ENCODE results near the gene RXFP2.

DNA sequence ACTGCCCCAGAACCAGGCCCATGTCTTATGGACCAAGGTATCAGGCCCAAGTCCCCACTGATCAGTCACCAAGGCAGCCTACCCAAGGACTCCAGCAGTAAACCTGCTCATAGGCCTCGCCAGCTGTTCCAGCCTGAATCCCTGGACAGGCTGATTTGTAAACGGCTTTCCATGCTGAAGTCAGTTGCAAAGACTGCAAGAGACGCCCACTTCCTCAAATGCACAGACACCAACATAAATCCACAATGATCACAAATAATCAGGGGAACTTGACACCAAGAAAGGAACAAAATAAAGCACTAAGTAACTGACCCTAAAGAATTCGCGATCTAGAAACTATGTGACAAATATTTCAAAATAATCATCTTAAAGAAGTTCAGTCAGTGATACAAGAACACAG, 75.2 kb downstream of the RXFP2 start:
- TF ChIP-seq, protein P1, sequence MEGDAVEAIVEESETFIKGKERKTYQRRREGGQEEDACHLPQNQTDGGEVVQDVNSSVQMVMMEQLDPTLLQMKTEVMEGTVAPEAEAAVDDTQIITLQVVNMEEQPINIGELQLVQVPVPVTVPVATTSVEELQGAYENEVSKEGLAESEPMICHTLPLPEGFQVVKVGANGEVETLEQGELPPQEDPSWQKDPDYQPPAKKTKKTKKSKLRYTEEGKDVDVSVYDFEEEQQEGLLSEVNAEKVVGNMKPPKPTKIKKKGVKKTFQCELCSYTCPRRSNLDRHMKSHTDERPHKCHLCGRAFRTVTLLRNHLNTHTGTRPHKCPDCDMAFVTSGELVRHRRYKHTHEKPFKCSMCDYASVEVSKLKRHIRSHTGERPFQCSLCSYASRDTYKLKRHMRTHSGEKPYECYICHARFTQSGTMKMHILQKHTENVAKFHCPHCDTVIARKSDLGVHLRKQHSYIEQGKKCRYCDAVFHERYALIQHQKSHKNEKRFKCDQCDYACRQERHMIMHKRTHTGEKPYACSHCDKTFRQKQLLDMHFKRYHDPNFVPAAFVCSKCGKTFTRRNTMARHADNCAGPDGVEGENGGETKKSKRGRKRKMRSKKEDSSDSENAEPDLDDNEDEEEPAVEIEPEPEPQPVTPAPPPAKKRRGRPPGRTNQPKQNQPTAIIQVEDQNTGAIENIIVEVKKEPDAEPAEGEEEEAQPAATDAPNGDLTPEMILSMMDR (IDR thresholded peaks at IDR 0.05), result no peak
- TF ChIP-seq POLR2A (IDR thresholded peaks at IDR 0.05) (no peak), EP300 (IDR thresholded peaks at IDR 0.05) (no peak)
